ENCODE data around the gene PLEKHG2. TPM values are rescaled to one million over a fixed set of nuclear protein-coding genes. Genes with fewer than 3 reads are reported as not detected.

PLEKHG2 gene
- polyA plus RNA-seq, 2 of the 4 experiments (the other 2 are of a cell fraction): 21.6 to 41.7 TPM

- Histone ChIP-seq H3K9me3 (no peaks in the 10 kb centered on the region), H3K4me2 (peak overlapping the region; percentile 89), H3K4me1 (peaks cover 27% of the 10 kb centered on the region), H3K27ac (peak overlapping the region in 1 of 2 experiments; percentile 89; a peak in 3 of 6 replicates), H3K4me3 (no peak overlapping the region)
- DNase-seq (ENCODE audit: low read depth in 1 of 2, low spot score in 1 of 2) (peak in 1 of 2 experiments; percentile 36), FAIRE-seq (no peak), ATAC-seq (no peak)
- POLR2A ChIA-PET: interaction anchor here (0.6 to 4.7 kb wide), 5 partner anchors 11 to 51 kb away, joined by 4 to 102 read pairs (median 16); partner anchors contain the start of gene RPS16
- WGBS (ENCODE audit: missing lambda C conversion rate): 85% methylated on average over 35 of the region's 35 CpGs
- TF ChIP-seq RAD21 (conservative IDR thresholded peaks at IDR 0.05 in 1 of 2, IDR thresholded peaks at IDR 0.05 in 1 of 2) (peak in 1 of 2 experiments; percentile 20; a peak in 1 of 5 replicates), SMC3 (IDR thresholded peaks at IDR 0.05) (0 out of 3 replicates have a peak, but pooled peaks have one; percentile 12), E2F6 (IDR thresholded peaks at IDR 0.05; ENCODE audit: borderline replicate concordance, low read depth) (no peak), NFE2L2 (conservative IDR thresholded peaks at IDR 0.05; ENCODE audit: low read length) (no peak), POLR2AphosphoS2 (conservative IDR thresholded peaks at IDR 0.05; ENCODE audit: low read length) (no peak)
- CTCF ChIA-PET: interaction anchor here (1.0 to 23.5 kb wide), 10 partner anchors 11 to 118 kb away, joined by 3 to 457 read pairs (median 12); partner anchors contain the start of genes EID2B, MED29, PAF1 and RPS16
These were observed 2.9 kb downstream of the PLEKHG2 start for GRCh38 chr19:39415111-39416046.

GRCh38 chr19:39416152-39417120 lies 4.0 kb downstream of the PLEKHG2 start:
- DNase-seq (ENCODE audit: low read depth in 1 of 2, low spot score in 1 of 2) (no peak), FAIRE-seq (no peak), ATAC-seq (no peak)
- Histone ChIP-seq H3K4me1 (peaks cover 16% of the 10 kb centered on the region), H3K27ac (no peak overlapping the region), H3K4me3 (no peak overlapping the region), H3K4me2 (no peak overlapping the region), H3K9me3 (no peaks in the 10 kb centered on the region)
- WGBS (ENCODE audit: missing lambda C conversion rate): 89% methylated on average over 22 of the region's 27 CpGs
- CTCF ChIA-PET: interaction anchor here (1.0 to 23.5 kb wide), 9 partner anchors 10 to 117 kb away, joined by 3 to 457 read pairs (median 12); partner anchors contain the start of genes EID2B, MED29, PAF1 and RPS16
- TF ChIP-seq CHD4 (IDR thresholded peaks at IDR 0.05; ENCODE audit: borderline replicate concordance) (no peak), POLR2AphosphoS2 (conservative IDR thresholded peaks at IDR 0.05; ENCODE audit: low read length) (no peak), EHMT2 (IDR thresholded peaks at IDR 0.05; ENCODE audit: low read depth) (no peak), ZFP36 (IDR thresholded peaks at IDR 0.05; ENCODE audit: borderline replicate concordance, partially characterized antibody) (no peak), BHLHE40 (IDR thresholded peaks at IDR 0.05; ENCODE audit: low read depth, low read length) (no peak), CBX2 (IDR thresholded peaks at IDR 0.05; ENCODE audit: borderline replicate concordance, low read depth) (no peak), HEYL (CRISPR knock-in tag; IDR thresholded peaks at IDR 0.05) (no peak), REST (IDR thresholded peaks at IDR 0.05) (no peak), ZNF302 (CRISPR knock-in tag; IDR thresholded peaks at IDR 0.05) (no peak), RAD21 (conservative IDR thresholded peaks at IDR 0.05 in 1 of 2, IDR thresholded peaks at IDR 0.05 in 1 of 2) (no peak), KDM1A (IDR thresholded peaks at IDR 0.05; ENCODE audit: low read depth) (no peak), HOXB5 (CRISPR knock-in tag; IDR thresholded peaks at IDR 0.05) (no peak), FOSL2 (IDR thresholded peaks at IDR 0.05) (no peak), FOSL2 (CRISPR knock-in tag; IDR thresholded peaks at IDR 0.05) (no peak), KDM5A (IDR thresholded peaks at IDR 0.05) (no peak), RCOR1 (IDR thresholded peaks at IDR 0.05; ENCODE audit: low read depth, low read length) (no peak), RARB (CRISPR knock-in tag; IDR thresholded peaks at IDR 0.05) (no peak), SMC3 (IDR thresholded peaks at IDR 0.05) (no peak), GATA3 (IDR thresholded peaks at IDR 0.05; ENCODE audit: borderline replicate concordance) (no peak), FOSB (CRISPR knock-in tag; IDR thresholded peaks at IDR 0.05) (no peak)
- POLR2A ChIA-PET: interaction anchor here (0.6 to 4.7 kb wide), 4 partner anchors 10 to 50 kb away, joined by 3 to 102 read pairs (median 7); partner anchors contain the start of gene RPS16

Measured in A549 (cell line).